ENCODE measurements around the gene TOR1B. TPM values are rescaled to one million over a fixed set of nuclear protein-coding genes. Genes with fewer than 3 reads are reported as not detected.

TOR1B gene, protein sequence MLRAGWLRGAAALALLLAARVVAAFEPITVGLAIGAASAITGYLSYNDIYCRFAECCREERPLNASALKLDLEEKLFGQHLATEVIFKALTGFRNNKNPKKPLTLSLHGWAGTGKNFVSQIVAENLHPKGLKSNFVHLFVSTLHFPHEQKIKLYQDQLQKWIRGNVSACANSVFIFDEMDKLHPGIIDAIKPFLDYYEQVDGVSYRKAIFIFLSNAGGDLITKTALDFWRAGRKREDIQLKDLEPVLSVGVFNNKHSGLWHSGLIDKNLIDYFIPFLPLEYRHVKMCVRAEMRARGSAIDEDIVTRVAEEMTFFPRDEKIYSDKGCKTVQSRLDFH
- 27.4 and 28.2 TPM in 2 replicates for total RNA-seq

GRCh38 chr9:129802833-129803675, at the start of gene TOR1B:
TOR1B (plus strand) TSS chr9:129803184; CDS start chr9:129803213, 29 bp downstream.

GRCh38 chr9:129823935-129824601, 21.1 kb downstream of the TOR1B start, which contains the start of gene TOR1A:
TOR1A (minus strand) TSS chr9:129824136; CDS start chr9:129824085, 51 bp downstream.

DNA sequence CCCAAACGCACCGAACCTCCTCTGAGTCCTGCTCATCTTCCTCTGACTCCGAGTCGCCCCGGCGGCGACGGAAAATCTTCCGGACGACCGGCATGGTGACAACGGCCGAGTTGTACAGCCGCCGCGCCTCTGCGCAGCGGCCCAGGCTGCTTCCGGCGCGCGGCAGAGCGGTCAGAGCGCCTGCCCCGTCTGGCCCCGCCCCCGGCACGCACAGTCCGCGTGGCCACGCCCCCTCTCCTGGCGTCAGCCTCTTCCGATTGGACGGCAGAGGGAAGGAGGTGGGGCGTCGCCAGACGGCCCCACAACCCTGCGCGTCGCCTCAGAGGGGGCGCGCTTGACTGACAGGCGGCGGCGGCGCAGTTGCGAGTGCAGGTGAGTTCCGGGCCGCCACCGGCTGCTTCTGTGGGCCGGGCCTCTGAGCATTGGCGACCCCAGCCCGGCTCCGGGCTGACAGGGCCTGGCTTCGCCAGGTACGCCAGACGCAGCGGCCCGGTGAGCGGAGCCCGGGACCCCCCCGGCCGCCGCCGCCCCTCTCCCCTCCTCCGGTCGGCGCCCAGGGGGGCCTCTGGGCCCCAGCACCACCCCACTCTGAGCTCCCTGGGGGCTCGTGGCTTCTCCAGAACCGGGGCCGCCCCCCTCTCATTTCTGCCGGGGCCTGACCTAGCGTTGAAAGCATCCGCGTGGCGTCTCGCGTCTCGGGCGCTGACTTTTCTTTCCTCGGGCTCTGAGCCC, 32.3 kb downstream of the TOR1B start, which contains the start of the genes C9orf78 and USP20:
Gene C9orf78 (minus strand): TSS at position 148 of the 732 bp plus-strand sequence. CDS start 54 bp downstream, at position 94.
Gene USP20 (plus strand): TSS at position 331 of the 732 bp plus-strand sequence. CDS start 17,098 bp downstream, outside the sequence.

Other genes starting within 250 kb of the TOR1B start
- 0.16 and 0.25 TPM in 2 replicates for gene C9orf50, start 182.1 kb upstream of the TOR1B start, total RNA-seq
- gene NTMT1, start 177.0 kb upstream of the TOR1B start, total RNA-seq = 41.3 and 79.5 TPM in 2 replicates
- gene ASB6, start 161.0 kb upstream of the TOR1B start, total RNA-seq = 21.2 and 23.5 TPM in 2 replicates
- 1.6 and 2.7 TPM in 2 replicates for gene PRRX2, start 137.5 kb upstream of the TOR1B start, total RNA-seq
- 5.1 and 52.4 TPM in 2 replicates for gene PTGES, start 50.1 kb upstream of the TOR1B start, total RNA-seq
- 62.6 and 67.8 TPM in 2 replicates for gene TOR1A, start 21.0 kb downstream of the TOR1B start, total RNA-seq
- gene C9orf78, start 32.1 kb downstream of the TOR1B start, total RNA-seq = 17.0 and 24.0 TPM in 2 replicates
- gene USP20, start 32.3 kb downstream of the TOR1B start, total RNA-seq = 7.5 and 16.7 TPM in 2 replicates
- gene FNBP1, start 240.0 kb downstream of the TOR1B start, total RNA-seq = 6.5 and 11.0 TPM in 2 replicates